H1 (cell line): ENCODE data around the gene CCSER2. TPM values are rescaled to one million over a fixed set of nuclear protein-coding genes. Genes with fewer than 3 reads are reported as not detected.

Source experiments
- CTCF ChIA-PET: fragments of 300-600 bp; sonication (Branson Sonifier 250); formaldehyde crosslinking; loops from one replicate; lab custom pipeline; 2021; ENCODE audit not compliant: partially characterized antibody; lab: Charles Lee
- POLR2A ChIA-PET: fragments of 300-600 bp; sonication (Branson Sonifier 250); formaldehyde crosslinking; loops from one replicate; lab custom pipeline; 2021; ENCODE audit warnings: inconsistent platforms; ENCODE audit not compliant: partially characterized antibody; lab: Charles Lee
- DNase-seq, 2 experiments: peaks; one replicate each; pipeline versions ENCODE4 v3.0.0 to v3.0.0-alpha.2; 2010 to 2022; ENCODE audit warnings: low spot score in 2 of 2, low read depth in 1 of 2, mixed read lengths in 1 of 2
- FAIRE-seq: peaks from 2 replicates; lab custom pipeline; 2011; peaks lifted over from hg19 to GRCh38; lab: Jason Lieb, UNC
- H2AFZ ChIP-seq: 2 replicates; pipeline ENCODE4 v1.8.1; 2012; ENCODE audit warnings: low read length, inconsistent platforms
- H2AK5ac ChIP-seq: 2 replicates; pipeline ENCODE4 v1.6.1; 2013; ENCODE audit warnings: low read depth, low read length
- H2BK120ac ChIP-seq: replicated peaks from 2 replicates; pipeline ENCODE3; 2013; ENCODE audit warnings: low read depth, low read length, inconsistent platforms
- H2BK12ac ChIP-seq: 2 replicates; pipeline ENCODE4 v1.6.1; 2013; ENCODE audit warnings: low read depth, low read length
- H2BK15ac ChIP-seq: 2 replicates; pipeline ENCODE4 v1.6.1; 2013; ENCODE audit warnings: low read length
- H2BK20ac ChIP-seq: 2 replicates; pipeline ENCODE4 v1.6.1; 2013; ENCODE audit warnings: low read length
- H2BK5ac ChIP-seq: 2 replicates; pipeline ENCODE4 v1.6.1; 2013; ENCODE audit warnings: low read depth, low read length
- H3K14ac ChIP-seq: 2 replicates; pipeline ENCODE4 v1.6.1; 2013; ENCODE audit warnings: inconsistent platforms; ENCODE audit not compliant: insufficient read length
- H3K18ac ChIP-seq: 2 replicates; pipeline ENCODE4 v1.6.1; 2013; ENCODE audit warnings: low read length; ENCODE audit errors: extremely low read depth
- H3K23ac ChIP-seq: 2 replicates; pipeline ENCODE4 v1.6.1; 2013; ENCODE audit warnings: inconsistent platforms; ENCODE audit not compliant: insufficient read length
- H3K23me2 ChIP-seq: 2 replicates; pipeline ENCODE4 v1.6.1; 2013; ENCODE audit warnings: low read depth, low read length
- H3K27ac ChIP-seq: 2 replicates; pipeline ENCODE4 v1.6.1; 2011; ENCODE audit warnings: low read depth, low read length, inconsistent platforms
- H3K27me3 ChIP-seq, 4 experiments: replicated peaks in 1 of 4; 1 replicate in 1 of 4; 2 replicates in 3 of 4; pipeline versions ENCODE4 v1.6.1 to v1.8.1; 2011 to 2013; ENCODE audit warnings: low read length in 3 of 4, mild to moderate bottlenecking in 3 of 4, inconsistent platforms in 2 of 4, mixed read lengths in 2 of 4, moderate library complexity in 1 of 4; ENCODE audit not compliant: control insufficient read depth in 3 of 4, insufficient read depth in 3 of 4; ENCODE audit errors: extremely low read depth in 1 of 4
- H3K36me3 ChIP-seq, 4 experiments: 2 replicates each; pipeline versions ENCODE4 v1.6.1 to v1.8.1; 2011 to 2013; ENCODE audit warnings: mild to moderate bottlenecking in 4 of 4, low read length in 3 of 4, moderate library complexity in 2 of 4, control low read depth in 1 of 4, inconsistent platforms in 1 of 4; ENCODE audit not compliant: insufficient read depth in 4 of 4, control insufficient read depth in 2 of 4
- H3K4ac ChIP-seq: replicated peaks from 2 replicates; pipeline ENCODE3; 2013; ENCODE audit warnings: low read length, low read depth, mixed read lengths, inconsistent platforms; ENCODE audit not compliant: insufficient read length
- H3K4me1 ChIP-seq, 4 experiments: replicated peaks in 1 of 4; 1 replicate in 1 of 4; 2 replicates in 3 of 4; pipeline versions ENCODE4 v1.6.1 to v1.8.1; 2011 to 2013; ENCODE audit warnings: low read length in 3 of 4, inconsistent platforms in 2 of 4, mixed read lengths in 1 of 4; ENCODE audit not compliant: insufficient read depth in 4 of 4, control insufficient read depth in 3 of 4
- H3K4me2 ChIP-seq, 2 experiments: 2 replicates each; pipeline versions ENCODE4 v1.6.1 to v1.8.1; 2011 to 2013; ENCODE audit warnings: low read depth in 2 of 2, low read length in 2 of 2, control low read depth in 1 of 2, inconsistent platforms in 1 of 2, mild to moderate bottlenecking in 1 of 2; ENCODE audit not compliant: insufficient read depth in 1 of 2
- H3K4me3 ChIP-seq, 4 experiments: fragments of 200-600, 300-600 bp in 1 of 4; sonication (generic), shearing (Covaris generic), sonication (Bioruptor Twin) in 1 of 4; 2 replicates each; pipeline versions ENCODE4 v1.5.1 to v1.8.1; 2011 to 2016; ENCODE audit warnings: low read length in 4 of 4, low read depth in 3 of 4, control low read depth in 2 of 4, inconsistent platforms in 2 of 4, mild to moderate bottlenecking in 2 of 4, mixed read lengths in 1 of 4, moderate library complexity in 1 of 4; ENCODE audit not compliant: insufficient read depth in 2 of 4; ENCODE audit errors: extremely low read depth in 1 of 4
- H3K56ac ChIP-seq: replicated peaks from 2 replicates; pipeline ENCODE3; 2013; ENCODE audit warnings: low read depth, mild to moderate bottlenecking, mixed read lengths, low read length, inconsistent platforms; ENCODE audit not compliant: insufficient read length
- H3K79me1 ChIP-seq: 2 replicates; pipeline ENCODE4 v1.6.1; 2013; ENCODE audit warnings: low read depth, low read length, control low read depth
- H3K79me2 ChIP-seq, 2 experiments: 2 replicates each; pipeline versions ENCODE4 v1.6.1 to v1.8.1; 2012 to 2013; ENCODE audit warnings: low read length in 2 of 2, mild to moderate bottlenecking in 2 of 2, inconsistent platforms in 1 of 2; ENCODE audit not compliant: insufficient read depth in 2 of 2, control insufficient read depth in 1 of 2
- H3K9ac ChIP-seq, 4 experiments: replicated peaks in 1 of 4; 1 replicate in 1 of 4; 2 replicates in 3 of 4; pipeline versions ENCODE4 v1.6.1 to v1.8.1; 2011 to 2013; ENCODE audit warnings: low read depth in 3 of 4, low read length in 3 of 4, control low read depth in 2 of 4, mild to moderate bottlenecking in 2 of 4, moderate library complexity in 2 of 4, inconsistent platforms in 1 of 4; ENCODE audit errors: extremely low read depth in 1 of 4
- H3K9me3 ChIP-seq, 2 experiments: 2 replicates each; pipeline versions ENCODE4 v1.6.1 to v1.8.1; 2012 to 2013; ENCODE audit warnings: mild to moderate bottlenecking in 2 of 2, moderate library complexity in 2 of 2, control low read depth in 1 of 2, inconsistent platforms in 1 of 2, low read depth in 1 of 2, low read length in 1 of 2, mixed read lengths in 1 of 2; ENCODE audit not compliant: insufficient read depth in 2 of 2
- H4K20me1 ChIP-seq, 2 experiments: replicated peaks in 1 of 2; 2 replicates each; pipeline versions ENCODE3 to v1.8.1; 2011 to 2013; ENCODE audit warnings: inconsistent platforms in 2 of 2, low read length in 2 of 2, mild to moderate bottlenecking in 1 of 2; ENCODE audit not compliant: insufficient read depth in 2 of 2, control insufficient read depth in 1 of 2
- H4K5ac ChIP-seq: 2 replicates; pipeline ENCODE4 v1.6.1; 2013; ENCODE audit warnings: low read length, low read depth, mixed read lengths, inconsistent platforms; ENCODE audit not compliant: insufficient read length
- H4K8ac ChIP-seq: 2 replicates; pipeline ENCODE4 v1.8.0; 2013; ENCODE audit warnings: mild to moderate bottlenecking, moderate library complexity, low read length, inconsistent platforms; ENCODE audit not compliant: insufficient read depth; ENCODE audit errors: extremely low read depth
- H4K91ac ChIP-seq: replicated peaks from 2 replicates; pipeline ENCODE3; 2013; ENCODE audit warnings: low read length, mixed read lengths, inconsistent platforms; ENCODE audit not compliant: insufficient read length
- BACH1 ChIP-seq: IDR thresholded peaks from 2 replicates; pipeline ENCODE4 v1.6.1; 2012; ENCODE audit warnings: low read length, improper control_type of control experiment
- CREB1 ChIP-seq: IDR thresholded peaks from 2 replicates; pipeline ENCODE4 v1.6.1; 2012; ENCODE audit warnings: inconsistent platforms
- FOSL1 ChIP-seq: IDR thresholded peaks from 2 replicates; pipeline ENCODE4 v1.6.1; 2011; ENCODE audit warnings: mild to moderate bottlenecking, low read depth, low read length, moderate library complexity; ENCODE audit not compliant: insufficient read depth
- HDAC2 ChIP-seq, 2 experiments: fragments of 300-600 bp in 1 of 2; sonication (generic) in 1 of 2; IDR thresholded peaks; 2 replicates each; pipeline ENCODE4 v1.6.1; 2011 to 2012; ENCODE audit warnings: low read depth in 2 of 2, low read length in 2 of 2, mild to moderate bottlenecking in 2 of 2, moderate library complexity in 2 of 2, borderline replicate concordance in 1 of 2, inconsistent platforms in 1 of 2
- JUND ChIP-seq: IDR thresholded peaks from 2 replicates; pipeline ENCODE4 v1.6.1; 2011; ENCODE audit warnings: mild to moderate bottlenecking, improper control_type of control experiment, low read length
- KDM5A ChIP-seq: fragments of 200-600 bp; IDR thresholded peaks from 2 replicates; pipeline ENCODE4 v1.7.1; 2012; ENCODE audit warnings: mild to moderate bottlenecking, low read length, inconsistent platforms, mixed read lengths
- MAFK ChIP-seq: IDR thresholded peaks from 2 replicates; pipeline ENCODE4 v1.6.1; 2012; ENCODE audit warnings: low read depth, mild to moderate bottlenecking, improper control_type of control experiment, low read length
- MAX ChIP-seq: IDR thresholded peaks from 2 replicates; pipeline ENCODE4 v1.6.1; 2012; ENCODE audit warnings: inconsistent platforms
- SP4 ChIP-seq: IDR thresholded peaks from 2 replicates; pipeline ENCODE4 v1.6.1; 2012; ENCODE audit warnings: low read length, inconsistent platforms
- WGBS, 2 experiments: shearing (Covaris generic) in 1 of 2; methylation state at CpG; one replicate each; pipeline versions ENCODE4 v1.1.6 to v1.1.7; 2013 to 2015; ENCODE audit warnings: low lambda C conversion rate in 2 of 2, mixed read lengths in 2 of 2, inconsistent platforms in 1 of 2, low coverage in 1 of 2, missing lambda C conversion rate in 1 of 2; ENCODE audit not compliant: insufficient replicate concordance in 2 of 2, insufficient coverage in 1 of 2, insufficient read length in 1 of 2; ENCODE audit errors: extremely low coverage in 1 of 2, missing lambda C conversion rate in 1 of 2; 5-methylcytosine and 5-hydroxymethylcytosine counted together
- polyA plus RNA-seq, 7 experiments: library from polyadenylated mRNA; depleted of rRNA in 3 of 7; stranded (reverse) in 5 of 7; unstranded in 2 of 7; fragments of >200 nt in 5 of 7; fragments of 200-250 nt in 2 of 7; gene quantifications; 1 replicate in 5 of 7; 2 replicates in 1 of 7; 4 replicates in 1 of 7; pipeline versions ENCODE4 v1.2.1 to v1.2.3, GENCODE V29; 2011 to 2013; ENCODE audit warnings: missing spikeins in 2 of 7, mixed read lengths in 2 of 7
- total RNA-seq: library from RNA; stranded (reverse); fragmentation: NEBNext Ultra II Directional; extraction: Animal tissue kit (Norgen Biotek cat#: 25700); gene quantifications from 2 replicates; pipeline ENCODE4 v1.2.1, GENCODE V29; 2021
- TF ChIP-seq, protein P1 (sequence below): IDR thresholded peaks from 2 replicates; pipeline ENCODE4 v1.6.1; 2011; ENCODE audit warnings: low read depth, mild to moderate bottlenecking, low read length; ENCODE audit not compliant: insufficient read depth
- TF ChIP-seq, protein P2 (sequence below), 3 experiments: IDR thresholded peaks; 1 replicate in 2 of 3; 2 replicates in 1 of 3; pipeline versions ENCODE4 v1.5.1 to v1.6.1; 2011; ENCODE audit warnings: low read length in 3 of 3, mild to moderate bottlenecking in 3 of 3, inconsistent platforms in 2 of 3, low read depth in 1 of 3, moderate library complexity in 1 of 3; ENCODE audit not compliant: insufficient read depth in 1 of 3; ENCODE audit errors: control extremely low read depth in 1 of 3

The CCSER2 gene
- total and polyA plus RNA-seq, 2 of the 8 experiments (the other 6 are each of a cell fraction or from before 2014, with no cell fraction given) = 6.9 to 30.5 TPM

GRCh38 chr10:84367256-84367655 lies 38.9 kb downstream of the CCSER2 start:
- no peak overlapping the region for H2BK12ac ChIP-seq
- H2AFZ ChIP-seq = no peak overlapping the region
- no peak for DNase-seq
- no peaks in the 10 kb centered on the region for H3K9me3 ChIP-seq
- no peak overlapping the region for H3K4me3 ChIP-seq
- H2BK120ac ChIP-seq = no peak overlapping the region
- no peak overlapping the region for H2BK5ac ChIP-seq
- no peak overlapping the region for H3K23ac ChIP-seq
- H2BK15ac ChIP-seq = no peak overlapping the region
- H3K4me1 ChIP-seq = peaks cover 0 to 4% (median 0%) of the 10 kb centered on the region in 4 experiments; a peak in 1 of 7 replicates
- H4K8ac ChIP-seq = no peak overlapping the region
- no peak overlapping the region for H3K14ac ChIP-seq
- H3K4ac ChIP-seq = no peak overlapping the region
- H4K20me1 ChIP-seq = peaks cover 0 to 2% of the 10 kb centered on the region in 2 experiments
- WGBS, 2 experiments = 87% methylated on average over 6 of the region's 6 CpGs; no CpG with 5 or more reads in 1 of the 2 experiments
- H3K79me1 ChIP-seq = peaks cover under 1% of the 10 kb centered on the region; the same call in 1 of the 2 replicates
- H3K23me2 ChIP-seq = no peaks in the 10 kb centered on the region
- H3K36me3 ChIP-seq = peaks cover 0 to 2% (median 0%) of the 10 kb centered on the region in 4 experiments; a peak in 2 of 8 replicates
- POLR2A ChIA-PET = no interaction called here
- H3K27me3 ChIP-seq = peaks cover 0 to 1% (median 0%) of the 10 kb centered on the region in 4 experiments; a peak in 1 of 7 replicates
- FAIRE-seq = no peak
- H2AK5ac ChIP-seq = no peak overlapping the region
- no peak overlapping the region for H3K4me2 ChIP-seq
- no peak overlapping the region for H3K27ac ChIP-seq
- H3K9ac ChIP-seq = no peak overlapping the region
- H2BK20ac ChIP-seq = no peak overlapping the region
- H4K5ac ChIP-seq = no peak overlapping the region
- no peak overlapping the region for H4K91ac ChIP-seq
- H3K79me2 ChIP-seq = peaks cover 0 to 36% of the 10 kb centered on the region in 2 experiments; a peak in 2 of 4 replicates
- CTCF ChIA-PET = interaction anchor here (5.5 kb wide), 1 partner anchor 171 kb away, joined by 53 read pairs; no protein-coding TSS in a partner anchor
- no peak overlapping the region for H3K56ac ChIP-seq
- no peak overlapping the region for H3K18ac ChIP-seq
- no peak for TF ChIP-seq FOSL1
- TF ChIP-seq BACH1 = no peak
- no peak for TF ChIP-seq HDAC2 (IDR thresholded peaks at IDR 0.05; ENCODE audit: borderline replicate concordance in 1 of 2, low read depth in 2 of 2, low read length in 2 of 2)
- no peak for TF ChIP-seq SP4
- no peak for TF ChIP-seq KDM5A
- no peak for TF ChIP-seq JUND
- TF ChIP-seq MAFK = no peak
- TF ChIP-seq, protein P1, sequence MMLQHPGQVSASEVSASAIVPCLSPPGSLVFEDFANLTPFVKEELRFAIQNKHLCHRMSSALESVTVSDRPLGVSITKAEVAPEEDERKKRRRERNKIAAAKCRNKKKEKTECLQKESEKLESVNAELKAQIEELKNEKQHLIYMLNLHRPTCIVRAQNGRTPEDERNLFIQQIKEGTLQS = no peak
- no peak for TF ChIP-seq CREB1
- TF ChIP-seq, protein P2, sequence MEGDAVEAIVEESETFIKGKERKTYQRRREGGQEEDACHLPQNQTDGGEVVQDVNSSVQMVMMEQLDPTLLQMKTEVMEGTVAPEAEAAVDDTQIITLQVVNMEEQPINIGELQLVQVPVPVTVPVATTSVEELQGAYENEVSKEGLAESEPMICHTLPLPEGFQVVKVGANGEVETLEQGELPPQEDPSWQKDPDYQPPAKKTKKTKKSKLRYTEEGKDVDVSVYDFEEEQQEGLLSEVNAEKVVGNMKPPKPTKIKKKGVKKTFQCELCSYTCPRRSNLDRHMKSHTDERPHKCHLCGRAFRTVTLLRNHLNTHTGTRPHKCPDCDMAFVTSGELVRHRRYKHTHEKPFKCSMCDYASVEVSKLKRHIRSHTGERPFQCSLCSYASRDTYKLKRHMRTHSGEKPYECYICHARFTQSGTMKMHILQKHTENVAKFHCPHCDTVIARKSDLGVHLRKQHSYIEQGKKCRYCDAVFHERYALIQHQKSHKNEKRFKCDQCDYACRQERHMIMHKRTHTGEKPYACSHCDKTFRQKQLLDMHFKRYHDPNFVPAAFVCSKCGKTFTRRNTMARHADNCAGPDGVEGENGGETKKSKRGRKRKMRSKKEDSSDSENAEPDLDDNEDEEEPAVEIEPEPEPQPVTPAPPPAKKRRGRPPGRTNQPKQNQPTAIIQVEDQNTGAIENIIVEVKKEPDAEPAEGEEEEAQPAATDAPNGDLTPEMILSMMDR (IDR thresholded peaks at IDR 0.05; ENCODE audit: control extremely low read depth in 1 of 3, insufficient read depth in 1 of 3, low read depth in 1 of 3, low read length in 3 of 3) = no peak
- TF ChIP-seq MAX = no peak
